ENCODE measurements around the gene MAP3K4.

Gene MAP3K4

DNA sequence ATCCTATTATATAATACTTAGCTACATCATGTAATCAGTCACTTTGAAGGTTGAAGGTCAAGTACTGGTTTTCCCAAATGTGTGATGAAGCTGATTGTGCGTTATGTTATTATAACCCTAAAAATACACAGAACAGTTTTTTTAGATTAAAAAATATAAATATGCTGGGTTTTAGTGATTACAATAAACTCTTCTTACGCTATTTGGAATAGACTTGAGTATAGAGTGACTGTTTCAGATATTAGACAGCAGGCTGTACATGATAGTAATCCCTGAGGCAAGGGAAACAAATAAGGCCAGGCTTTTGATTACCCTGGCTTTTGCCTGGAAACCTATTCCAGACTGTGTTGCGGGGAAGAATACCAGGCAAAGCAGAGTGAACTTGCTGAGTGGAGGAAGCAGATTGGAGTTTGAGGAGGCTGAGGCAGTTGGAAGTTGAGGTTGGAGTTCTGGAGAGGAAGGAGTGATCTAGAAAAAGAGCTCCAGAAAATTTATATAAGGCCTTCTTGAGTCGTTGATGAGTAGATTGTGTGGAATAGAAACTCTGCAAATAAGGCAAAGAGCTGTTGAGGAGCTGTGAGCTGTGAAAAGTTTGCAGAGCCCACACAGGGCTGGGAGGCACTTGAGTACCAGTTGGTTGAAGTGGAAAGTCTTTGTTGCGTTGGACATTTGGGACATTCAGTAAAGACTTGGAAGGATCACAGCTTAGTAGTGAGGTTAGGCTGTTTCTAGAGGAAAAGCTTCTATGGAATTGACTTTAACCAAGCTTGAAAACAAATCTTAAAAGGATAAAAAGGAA, 26.4 kb downstream of the MAP3K4 start:
- Histone ChIP-seq H3K27me3 (ENCODE audit: insufficient read depth, low read length, poor library complexity) (no peaks in the 10 kb centered on the region), H3K9ac (ENCODE audit: low read depth, low read length) (no peak overlapping the region), H3K4me1 (ENCODE audit: insufficient read depth, low read length) (no peaks in the 10 kb centered on the region), H3K79me2 (ENCODE audit: insufficient read depth, low read length) (peaks cover 93% of the 10 kb centered on the region), H3K27ac (ENCODE audit: low read length) (no peak overlapping the region), H3K4me2 (ENCODE audit: insufficient read depth, low read length) (no peak overlapping the region), H3K4me3 (ENCODE audit: low read depth in 1 of 2, low read length in 2 of 2) (no peak overlapping the region), H3K9me3 (ENCODE audit: insufficient read depth, low read length, severe bottlenecking) (no peaks in the 10 kb centered on the region), H3K36me3 (ENCODE audit: insufficient read depth, low read length) (peaks cover 3% of the 10 kb centered on the region; the same call in 1 of the 2 replicates), H2AFZ (ENCODE audit: low read depth, low read length) (no peak overlapping the region), H4K20me1 (ENCODE audit: insufficient read depth, low read length) (peaks cover 32% of the 10 kb centered on the region; the same call in 1 of the 2 replicates)
- TF ChIP-seq, protein P1, sequence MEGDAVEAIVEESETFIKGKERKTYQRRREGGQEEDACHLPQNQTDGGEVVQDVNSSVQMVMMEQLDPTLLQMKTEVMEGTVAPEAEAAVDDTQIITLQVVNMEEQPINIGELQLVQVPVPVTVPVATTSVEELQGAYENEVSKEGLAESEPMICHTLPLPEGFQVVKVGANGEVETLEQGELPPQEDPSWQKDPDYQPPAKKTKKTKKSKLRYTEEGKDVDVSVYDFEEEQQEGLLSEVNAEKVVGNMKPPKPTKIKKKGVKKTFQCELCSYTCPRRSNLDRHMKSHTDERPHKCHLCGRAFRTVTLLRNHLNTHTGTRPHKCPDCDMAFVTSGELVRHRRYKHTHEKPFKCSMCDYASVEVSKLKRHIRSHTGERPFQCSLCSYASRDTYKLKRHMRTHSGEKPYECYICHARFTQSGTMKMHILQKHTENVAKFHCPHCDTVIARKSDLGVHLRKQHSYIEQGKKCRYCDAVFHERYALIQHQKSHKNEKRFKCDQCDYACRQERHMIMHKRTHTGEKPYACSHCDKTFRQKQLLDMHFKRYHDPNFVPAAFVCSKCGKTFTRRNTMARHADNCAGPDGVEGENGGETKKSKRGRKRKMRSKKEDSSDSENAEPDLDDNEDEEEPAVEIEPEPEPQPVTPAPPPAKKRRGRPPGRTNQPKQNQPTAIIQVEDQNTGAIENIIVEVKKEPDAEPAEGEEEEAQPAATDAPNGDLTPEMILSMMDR (IDR thresholded peaks at IDR 0.05; ENCODE audit: borderline replicate concordance, extremely low read depth, low read length, poor library complexity, severe bottlenecking), result no peak
- no peak for TF ChIP-seq EZH2 (IDR thresholded peaks at IDR 0.05; ENCODE audit: borderline replicate concordance, low read depth, low read length, severe bottlenecking)
- no peak for DNase-seq
- no peak for ATAC-seq (ENCODE audit: insufficient read depth, low read depth)

DNA sequence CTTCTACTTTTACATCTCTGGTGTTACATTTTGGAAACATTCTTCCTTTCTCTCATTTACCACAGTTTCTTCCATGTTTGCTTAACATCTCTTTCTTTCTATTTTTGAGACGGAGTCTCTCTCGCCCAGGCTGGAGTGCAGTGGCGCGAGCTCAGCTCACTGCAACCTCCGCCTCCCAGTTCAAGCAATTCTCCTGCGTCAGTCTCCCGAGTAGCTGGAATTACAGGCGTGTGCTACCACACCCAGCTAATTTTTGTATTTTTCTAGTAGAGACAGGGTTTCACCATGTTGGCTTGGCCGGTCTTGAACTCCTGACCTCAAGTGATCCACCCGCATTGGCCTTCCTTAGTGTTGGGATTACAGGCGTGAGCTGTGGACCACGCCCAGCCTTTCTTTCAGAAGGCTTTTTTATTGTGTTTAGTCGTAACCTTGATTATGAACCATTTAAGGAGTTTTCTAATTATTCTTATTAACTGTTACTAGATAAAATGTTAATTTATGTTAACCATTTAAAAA, 27.8 kb downstream of the MAP3K4 start:
- TF ChIP-seq, protein P1 (IDR thresholded peaks at IDR 0.05; ENCODE audit: borderline replicate concordance, extremely low read depth, low read length, poor library complexity, severe bottlenecking), result no peak
- TF ChIP-seq EZH2 (IDR thresholded peaks at IDR 0.05; ENCODE audit: borderline replicate concordance, low read depth, low read length, severe bottlenecking), result no peak
- no peak for ATAC-seq (ENCODE audit: insufficient read depth, low read depth)
- no peak overlapping the region for H3K27ac ChIP-seq (ENCODE audit: low read length)
- no peak overlapping the region for H3K4me2 ChIP-seq (ENCODE audit: insufficient read depth, low read length)
- H3K9me3 ChIP-seq (ENCODE audit: insufficient read depth, low read length, severe bottlenecking), result no peaks in the 10 kb centered on the region
- H3K4me3 ChIP-seq (ENCODE audit: low read depth in 1 of 2, low read length in 2 of 2), result no peak overlapping the region
- no peaks in the 10 kb centered on the region for H3K4me1 ChIP-seq (ENCODE audit: insufficient read depth, low read length)
- peaks cover 89% of the 10 kb centered on the region for H3K79me2 ChIP-seq (ENCODE audit: insufficient read depth, low read length)
- peaks cover 32% of the 10 kb centered on the region; the same call in 1 of the 2 replicates for H4K20me1 ChIP-seq (ENCODE audit: insufficient read depth, low read length)
- H3K27me3 ChIP-seq (ENCODE audit: insufficient read depth, low read length, poor library complexity), result no peaks in the 10 kb centered on the region
- no peak for DNase-seq
- no peak overlapping the region for H2AFZ ChIP-seq (ENCODE audit: low read depth, low read length)
- no peak overlapping the region for H3K9ac ChIP-seq (ENCODE audit: low read depth, low read length)
- H3K36me3 ChIP-seq (ENCODE audit: insufficient read depth, low read length), result peaks cover 3% of the 10 kb centered on the region; the same call in 1 of the 2 replicates

DNA sequence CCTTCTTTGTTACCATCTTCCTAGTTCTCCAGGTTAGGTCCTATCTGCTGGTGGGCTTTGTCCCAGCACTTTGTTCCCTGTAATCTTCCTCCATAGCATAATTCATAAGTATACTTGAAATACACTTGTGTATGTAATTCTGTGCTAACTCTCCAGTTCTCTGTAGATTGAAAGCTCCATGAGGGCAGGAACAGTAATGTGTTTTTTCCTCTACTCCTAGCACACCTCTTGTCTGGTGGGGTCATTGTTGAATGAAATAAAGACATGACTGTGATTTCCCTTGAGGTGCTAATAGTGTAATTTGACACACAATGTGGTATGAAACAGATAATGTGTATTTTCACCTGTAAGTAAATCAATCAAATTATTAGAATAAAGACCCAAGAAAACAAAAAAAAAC, 30.0 kb downstream of the MAP3K4 start:
- H3K4me1 ChIP-seq (ENCODE audit: insufficient read depth, low read length), result no peaks in the 10 kb centered on the region
- ATAC-seq (ENCODE audit: insufficient read depth, low read depth) (no peak), DNase-seq (no peak)
- peaks cover 3% of the 10 kb centered on the region; the same call in 1 of the 2 replicates for H3K36me3 ChIP-seq (ENCODE audit: insufficient read depth, low read length)
- H3K9ac ChIP-seq (ENCODE audit: low read depth, low read length), result no peak overlapping the region
- no peak overlapping the region for H2AFZ ChIP-seq (ENCODE audit: low read depth, low read length)
- peaks cover 82% of the 10 kb centered on the region for H3K79me2 ChIP-seq (ENCODE audit: insufficient read depth, low read length)
- peaks cover 37% of the 10 kb centered on the region; the same call in 1 of the 2 replicates for H4K20me1 ChIP-seq (ENCODE audit: insufficient read depth, low read length)
- no peaks in the 10 kb centered on the region for H3K9me3 ChIP-seq (ENCODE audit: insufficient read depth, low read length, severe bottlenecking)
- TF ChIP-seq, protein P1 (IDR thresholded peaks at IDR 0.05; ENCODE audit: borderline replicate concordance, extremely low read depth, low read length, poor library complexity, severe bottlenecking), result no peak
- no peak for TF ChIP-seq EZH2 (IDR thresholded peaks at IDR 0.05; ENCODE audit: borderline replicate concordance, low read depth, low read length, severe bottlenecking)
- H3K27ac ChIP-seq (ENCODE audit: low read length), result no peak overlapping the region
- no peaks in the 10 kb centered on the region for H3K27me3 ChIP-seq (ENCODE audit: insufficient read depth, low read length, poor library complexity)
- H3K4me3 ChIP-seq (ENCODE audit: low read depth in 1 of 2, low read length in 2 of 2), result no peak overlapping the region
- no peak overlapping the region for H3K4me2 ChIP-seq (ENCODE audit: insufficient read depth, low read length)

Measured in DND-41 (cell line).